LNCAP (cell line): ENCODE data around the gene MACROH2A2.

Source experiments
- CTCF ChIP-seq: fragments of 450-650 bp; IDR thresholded peaks from 2 replicates; pipeline ENCODE4 v1.5.1; 2017; ENCODE audit warnings: mild to moderate bottlenecking

Gene MACROH2A2

GRCh38 chr10:70087616-70088307, 35.1 kb downstream of the MACROH2A2 start:
- TF ChIP-seq CTCF = no peak

GRCh38 chr10:70088308-70088698, 35.7 kb downstream of the MACROH2A2 start:
- TF ChIP-seq CTCF = no peak

GRCh38 chr10:70090013-70090412, 37.4 kb downstream of the MACROH2A2 start:
- TF ChIP-seq CTCF = no peak

- no peak for TF ChIP-seq CTCF
These were observed 38.3 kb downstream of the MACROH2A2 start for GRCh38 chr10:70090951-70091350.

GRCh38 chr10:70092389-70092718, 39.7 kb downstream of the MACROH2A2 start:
- TF ChIP-seq CTCF = no peak

- no peak for TF ChIP-seq CTCF
These were observed 40.8 kb downstream of the MACROH2A2 start for GRCh38 chr10:70093335-70093944.

- no peak for TF ChIP-seq CTCF
These were observed 41.6 kb downstream of the MACROH2A2 start for GRCh38 chr10:70094250-70094649.
